Stimulated activated naive B cell treated with anti-CD40 and anti-IgM and Interleukin-4, amounts not matched to agents 10 μg/mL and 1 μg/mL and 100 μg/mL, for 72 hours (primary cell): Measurements from ENCODE around the gene SLC35G4.
"Not testable (repeated sequence)": the region's sequence is repeated elsewhere in the genome, so short reads cannot be mapped to it uniquely, and the experiment has no call there.

Experiments
- ATAC-seq, 2 donors: fragments of 150-1000 bp; cut with Tn5 transposase; replicated peaks; 2 replicates each; pipeline ENCODE4 v1.10.0; 2021; ENCODE audit warnings: moderate library complexity in 1 of 2
- DNase-seq: peaks from one replicate; pipeline ENCODE4 v3.0.0; 2021
- H3K27ac Mint-ChIP-seq: one replicate; pipeline ENCODE4 v1.8.0; 2022; ENCODE audit warnings: mild to moderate bottlenecking, mixed read lengths
- H3K27me3 Mint-ChIP-seq, 2 donors: one replicate each; pipeline ENCODE4 v1.8.0; 2022; ENCODE audit warnings: mixed read lengths in 2 of 2
- H3K36me3 Mint-ChIP-seq, 2 donors: one replicate each; pipeline ENCODE4 v1.8.0; 2022; ENCODE audit warnings: mixed read lengths in 2 of 2, mild to moderate bottlenecking in 1 of 2
- H3K4me1 Mint-ChIP-seq, 2 donors: one replicate each; pipeline ENCODE4 v1.8.0; 2022; ENCODE audit warnings: mixed read lengths in 2 of 2, mild to moderate bottlenecking in 1 of 2
- H3K4me3 Mint-ChIP-seq, 2 donors: one replicate each; pipeline ENCODE4 v1.8.0; 2022; ENCODE audit warnings: mild to moderate bottlenecking in 2 of 2, mixed read lengths in 2 of 2, moderate library complexity in 1 of 2
- H3K9me3 Mint-ChIP-seq, 2 donors: one replicate each; pipeline ENCODE4 v1.8.0; 2022; ENCODE audit warnings: mixed read lengths in 2 of 2, mild to moderate bottlenecking in 1 of 2

SLC35G4 gene

DNA sequence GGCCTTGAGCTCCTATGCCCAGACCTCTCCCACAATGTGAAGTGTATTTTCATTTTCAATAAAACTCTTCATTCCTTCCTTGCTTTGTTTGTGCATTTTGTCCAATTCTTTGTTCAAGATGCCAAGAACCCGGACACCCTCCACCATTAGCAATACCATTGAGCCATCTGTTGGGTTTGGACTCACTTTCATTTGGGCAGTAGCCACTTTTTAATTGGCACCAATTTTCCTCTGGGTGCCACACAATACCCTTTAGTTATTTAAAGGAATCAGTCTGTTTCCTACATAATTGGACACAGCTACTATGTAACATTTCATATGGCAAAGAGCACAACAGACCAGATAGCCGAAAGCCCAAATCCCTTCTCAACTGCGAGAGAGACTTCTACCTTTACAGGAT lies 22.5 kb upstream of the SLC35G4 start:
- Mint-ChIP-seq H3K4me3 (no peak overlapping the region), H3K9me3 (no peaks in the 10 kb centered on the region), H3K27ac (no peak overlapping the region), H3K27me3 (peaks cover 10 to 14% of the 10 kb centered on the region in 2 donors), H3K36me3 (no peaks in the 10 kb centered on the region), H3K4me1 (no peaks in the 10 kb centered on the region)
- DNase-seq: no peak
- no peak for ATAC-seq

DNA sequence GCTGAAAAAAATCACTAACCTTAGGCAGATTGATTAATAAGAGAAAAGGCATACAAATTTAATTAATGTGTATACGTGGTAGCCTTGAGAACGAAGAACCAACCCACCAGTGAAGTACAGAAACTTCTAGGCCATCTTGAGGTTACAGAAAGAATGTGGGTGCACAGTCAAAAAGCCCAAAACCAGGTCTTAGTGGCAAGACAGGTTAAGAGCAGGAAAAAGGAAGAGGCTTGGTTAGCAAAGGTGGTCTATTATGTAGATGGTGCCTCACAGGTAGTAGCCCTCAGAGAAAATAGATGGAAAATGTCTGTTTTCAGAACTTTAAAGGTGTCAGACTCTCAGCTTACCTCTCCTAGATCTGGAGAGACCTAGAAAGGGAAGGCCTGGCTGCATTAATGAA lies 22.0 kb upstream of the SLC35G4 start:
- Mint-ChIP-seq H3K27ac (no peak overlapping the region), H3K9me3 (no peaks in the 10 kb centered on the region), H3K4me3 (no peak overlapping the region), H3K36me3 (no peaks in the 10 kb centered on the region), H3K4me1 (no peaks in the 10 kb centered on the region), H3K27me3 (peaks cover 12 to 17% of the 10 kb centered on the region in 2 donors)
- DNase-seq (no peak), ATAC-seq (no peak)

GRCh38 chr18:11587846-11588245 lies 21.6 kb upstream of the SLC35G4 start:
- no peak for ATAC-seq
- H3K27me3 Mint-ChIP-seq: peaks cover 12 to 17% of the 10 kb centered on the region in 2 donors
- no peak for DNase-seq
- no peaks in the 10 kb centered on the region for H3K9me3 Mint-ChIP-seq
- H3K4me1 Mint-ChIP-seq: no peaks in the 10 kb centered on the region
- H3K27ac Mint-ChIP-seq: no peak overlapping the region
- no peaks in the 10 kb centered on the region for H3K36me3 Mint-ChIP-seq
- no peak overlapping the region for H3K4me3 Mint-ChIP-seq

DNA sequence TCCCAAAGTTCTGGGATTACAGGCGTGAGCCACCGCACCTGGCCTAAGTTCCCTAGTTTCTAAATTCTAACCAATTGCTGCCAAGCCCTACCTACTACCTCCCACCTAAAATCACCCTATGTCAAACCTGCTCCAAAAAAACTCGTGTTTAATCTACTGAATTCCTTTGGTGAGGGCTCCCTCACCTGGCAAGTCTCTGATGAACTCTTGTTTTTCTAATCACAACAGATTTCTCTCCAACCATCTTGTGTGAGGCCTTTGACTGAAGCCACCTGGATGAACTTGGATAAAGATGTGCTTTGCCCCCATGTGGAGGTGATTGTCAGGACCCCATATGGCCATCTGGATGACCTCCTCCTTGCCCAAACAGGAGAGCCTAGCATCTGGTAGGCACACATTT lies 17.4 kb upstream of the SLC35G4 start:
- Mint-ChIP-seq H3K36me3 (no peaks in the 10 kb centered on the region), H3K9me3 (no peaks in the 10 kb centered on the region), H3K27me3 (peaks cover 10 to 25% of the 10 kb centered on the region in 2 donors), H3K4me3 (no peak overlapping the region), H3K27ac (no peak overlapping the region), H3K4me1 (no peaks in the 10 kb centered on the region)
- DNase-seq: no peak
- ATAC-seq: no peak

GRCh38 chr18:11600321-11600720 lies 9.1 kb upstream of the SLC35G4 start:
- no peaks in the 10 kb centered on the region for H3K36me3 Mint-ChIP-seq
- peaks cover 3% of the 10 kb centered on the region in 2 donors for H3K9me3 Mint-ChIP-seq
- no peak overlapping the region for H3K4me3 Mint-ChIP-seq
- DNase-seq: no peak
- no peak overlapping the region for H3K27ac Mint-ChIP-seq
- ATAC-seq: no peak
- H3K4me1 Mint-ChIP-seq: no peaks in the 10 kb centered on the region
- H3K27me3 Mint-ChIP-seq: peaks cover 23 to 24% of the 10 kb centered on the region in 2 donors

DNA sequence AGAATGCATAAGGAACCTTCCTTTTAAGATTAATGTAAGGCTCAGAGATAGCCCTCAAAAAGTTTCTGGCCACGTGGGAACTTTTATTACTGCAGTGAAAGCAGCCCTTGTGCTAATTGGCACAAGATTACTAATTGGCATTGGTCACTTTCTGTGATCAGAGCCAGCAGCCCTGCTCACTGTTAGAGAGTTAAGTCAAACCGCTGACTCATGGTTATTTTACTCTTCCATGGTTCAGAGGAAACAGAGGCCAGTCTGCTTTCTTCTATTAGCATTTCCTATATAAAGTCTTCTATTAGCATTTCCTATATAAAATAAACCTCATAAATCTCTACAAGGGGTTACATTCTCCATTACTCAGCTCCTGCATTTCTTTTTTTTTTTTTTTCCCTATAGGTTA lies 1.5 kb upstream of the SLC35G4 start:
- DNase-seq (no peak), ATAC-seq (no peak)
- Mint-ChIP-seq H3K4me1 (no peaks in the 10 kb centered on the region), H3K27me3 (peaks cover 6 to 8% of the 10 kb centered on the region in 2 donors), H3K9me3 (peaks cover 0 to 10% of the 10 kb centered on the region in 2 donors), H3K4me3 (no peak overlapping the region), H3K27ac (no peak overlapping the region), H3K36me3 (no peaks in the 10 kb centered on the region)

GRCh38 chr18:11608618-11609017 lies 778 bp upstream of the SLC35G4 start:
- not testable (repeated sequence) for H3K4me1 Mint-ChIP-seq, DNase-seq, H3K27ac Mint-ChIP-seq, H3K36me3 Mint-ChIP-seq, H3K4me3 Mint-ChIP-seq, ATAC-seq, H3K27me3 Mint-ChIP-seq
- H3K9me3 Mint-ChIP-seq: peaks cover 0 to 10% of the 10 kb centered on the region in 2 donors

GRCh38 chr18:11613073-11613472 lies 3.7 kb downstream of the SLC35G4 start:
- ATAC-seq, H3K27ac Mint-ChIP-seq, H3K4me1 Mint-ChIP-seq, H3K27me3 Mint-ChIP-seq, H3K4me3 Mint-ChIP-seq, H3K36me3 Mint-ChIP-seq, DNase-seq: not testable (repeated sequence)
- H3K9me3 Mint-ChIP-seq: peaks cover 2 to 10% of the 10 kb centered on the region in 2 donors

- H3K27me3 Mint-ChIP-seq, H3K4me3 Mint-ChIP-seq, H3K27ac Mint-ChIP-seq, H3K36me3 Mint-ChIP-seq, DNase-seq, H3K9me3 Mint-ChIP-seq, H3K4me1 Mint-ChIP-seq, ATAC-seq: not testable (repeated sequence)
Measured at GRCh38 chr18:11613611-11614010, 4.2 kb downstream of the SLC35G4 start.

GRCh38 chr18:11614042-11614441 lies 4.6 kb downstream of the SLC35G4 start:
- not testable (repeated sequence) for H3K36me3 Mint-ChIP-seq, H3K27ac Mint-ChIP-seq, DNase-seq, H3K4me1 Mint-ChIP-seq, ATAC-seq, H3K4me3 Mint-ChIP-seq, H3K9me3 Mint-ChIP-seq, H3K27me3 Mint-ChIP-seq

DNA sequence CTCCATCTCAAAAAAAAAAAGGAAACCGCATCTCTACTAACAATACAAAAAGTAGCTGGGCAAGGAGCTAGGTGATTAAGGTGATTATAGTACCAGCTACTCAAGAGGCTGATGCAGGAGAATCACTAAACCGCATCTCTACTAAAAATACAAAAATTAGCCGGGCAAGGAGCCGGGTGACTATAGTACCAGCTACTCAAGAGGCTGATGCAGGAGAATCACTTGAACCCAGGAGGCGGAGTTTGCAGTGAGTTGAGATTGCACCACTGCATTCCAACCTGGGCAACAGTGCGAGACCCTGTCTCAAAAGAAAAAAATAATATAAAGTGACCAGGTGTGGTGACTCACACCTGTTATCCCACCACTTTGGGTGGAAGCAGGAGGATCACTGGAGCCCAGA lies 5.6 kb downstream of the SLC35G4 start:
- not testable (repeated sequence) for H3K9me3 Mint-ChIP-seq, H3K36me3 Mint-ChIP-seq, H3K4me1 Mint-ChIP-seq, DNase-seq, H3K27me3 Mint-ChIP-seq, H3K27ac Mint-ChIP-seq, ATAC-seq, H3K4me3 Mint-ChIP-seq

- not testable (repeated sequence) for H3K4me1 Mint-ChIP-seq, H3K36me3 Mint-ChIP-seq, ATAC-seq, H3K27ac Mint-ChIP-seq, H3K9me3 Mint-ChIP-seq, DNase-seq, H3K4me3 Mint-ChIP-seq
- H3K27me3 Mint-ChIP-seq: peaks cover 12 to 16% of the 10 kb centered on the region in 2 donors
Measured at GRCh38 chr18:11647310-11647709, 37.9 kb downstream of the SLC35G4 start.

DNA sequence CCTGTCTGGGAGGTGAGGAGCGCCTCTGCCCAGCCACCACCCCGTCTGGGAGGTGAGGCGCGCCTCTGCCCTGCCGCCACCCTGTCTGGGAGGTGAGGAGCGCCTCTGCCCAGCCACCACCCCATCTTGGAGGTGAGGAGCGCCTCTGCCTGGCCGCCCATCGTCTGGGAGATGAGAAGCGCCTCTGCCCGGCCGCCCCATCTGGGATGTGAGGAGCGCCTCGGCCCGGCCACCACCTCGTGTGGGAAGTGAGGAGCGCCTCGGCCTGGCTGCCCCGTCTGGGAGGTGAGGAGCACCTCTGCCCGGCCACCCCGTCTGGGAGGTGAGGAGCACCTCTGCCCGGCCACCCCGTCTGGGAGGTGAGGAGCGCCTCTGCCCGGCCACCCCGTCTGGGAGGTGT lies 38.4 kb downstream of the SLC35G4 start:
- H3K27ac Mint-ChIP-seq, H3K4me1 Mint-ChIP-seq, DNase-seq, ATAC-seq, H3K4me3 Mint-ChIP-seq, H3K9me3 Mint-ChIP-seq, H3K36me3 Mint-ChIP-seq: not testable (repeated sequence)
- peaks cover 12 to 17% of the 10 kb centered on the region in 2 donors for H3K27me3 Mint-ChIP-seq

GRCh38 chr18:11649839-11650238 lies 40.4 kb downstream of the SLC35G4 start:
- ATAC-seq: no peak
- Mint-ChIP-seq H3K36me3 (peaks cover 0 to 5% of the 10 kb centered on the region in 2 donors), H3K9me3 (peaks cover 6 to 7% of the 10 kb centered on the region in 2 donors), H3K27me3 (peaks cover 31 to 37% of the 10 kb centered on the region in 2 donors), H3K4me3 (no peak overlapping the region), H3K4me1 (no peaks in the 10 kb centered on the region), H3K27ac (no peak overlapping the region)
- no peak for DNase-seq

- ATAC-seq: no peak
- Mint-ChIP-seq H3K4me1 (peaks cover 0 to 6% of the 10 kb centered on the region in 2 donors), H3K27me3 (peaks cover 40 to 44% of the 10 kb centered on the region in 2 donors), H3K27ac (no peak overlapping the region), H3K4me3 (no peak overlapping the region), H3K36me3 (peaks cover 0 to 5% of the 10 kb centered on the region in 2 donors), H3K9me3 (peaks cover 6 to 7% of the 10 kb centered on the region in 2 donors)
- DNase-seq: no peak
Measured at GRCh38 chr18:11651899-11652298, 42.5 kb downstream of the SLC35G4 start.

DNA sequence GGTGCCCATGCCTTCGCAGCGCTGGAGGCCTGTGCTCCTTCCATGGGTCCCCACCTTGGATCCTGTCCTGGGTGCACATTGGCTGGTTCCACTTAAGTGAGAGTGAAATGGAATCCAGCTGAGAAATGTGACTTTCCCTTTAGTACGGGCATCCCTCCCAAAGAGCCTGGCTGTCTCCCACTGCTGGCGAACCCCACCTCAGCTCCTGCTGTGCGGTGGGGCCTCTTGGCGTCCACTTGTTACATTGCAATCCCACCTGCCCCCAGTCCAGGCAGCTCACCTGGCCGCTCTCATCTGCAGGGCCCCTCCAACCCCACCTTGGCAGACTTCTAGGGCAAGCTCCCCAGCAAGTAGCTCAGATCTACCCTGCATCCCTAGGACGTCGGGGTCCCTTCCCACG lies 44.1 kb downstream of the SLC35G4 start:
- Mint-ChIP-seq H3K4me1 (peaks cover 0 to 6% of the 10 kb centered on the region in 2 donors), H3K36me3 (no peaks in the 10 kb centered on the region), H3K27me3 (peaks cover 52 to 61% of the 10 kb centered on the region in 2 donors), H3K4me3 (no peak overlapping the region), H3K9me3 (peaks cover under 1 to 3% of the 10 kb centered on the region in 2 donors), H3K27ac (no peak overlapping the region)
- DNase-seq: no peak
- ATAC-seq: no peak
